Neural cell (in vitro differentiated cells): Measurements from ENCODE around the gene TMEM147. TPM values are rescaled to one million over a fixed set of nuclear protein-coding genes. Genes with fewer than 3 reads are reported as not detected.

Experiments
- H2AFZ ChIP-seq: fragments of 200-600, 300-800 bp; sonication (generic), shearing (Covaris generic); 2 replicates; pipeline ENCODE4 v1.6.0; 2014; ENCODE audit warnings: low read depth, mild to moderate bottlenecking, antibody characterized with exemption, low read length, moderate library complexity
- H3F3A ChIP-seq: fragments of 200-600 bp; shearing (Covaris generic); 2 replicates; pipeline ENCODE4 v1.6.1; 2016; ENCODE audit warnings: mild to moderate bottlenecking, moderate library complexity, mixed read lengths, antibody characterized with exemption, low read length; ENCODE audit not compliant: insufficient read depth, poor library complexity, severe bottlenecking
- H3K27ac ChIP-seq: fragments of 200-600, 300-800 bp; sonication (generic), shearing (Covaris generic); 2 replicates; pipeline ENCODE4 v1.5.1; 2014; ENCODE audit warnings: mild to moderate bottlenecking, low read length, moderate library complexity
- H3K27me3 ChIP-seq: fragments of 300-800, 200-600 bp; sonication (generic), shearing (Covaris generic); 2 replicates; pipeline ENCODE4 v1.6.0; 2014; ENCODE audit warnings: mild to moderate bottlenecking, low read depth, low read length, moderate library complexity; ENCODE audit not compliant: insufficient read depth
- H3K36me3 ChIP-seq: fragments of 300-800, 200-600 bp; sonication (generic), shearing (Covaris generic); 2 replicates; pipeline ENCODE4 v1.5.1; 2014; ENCODE audit warnings: mild to moderate bottlenecking, antibody characterized with exemption, low read length, moderate library complexity; ENCODE audit not compliant: insufficient read depth
- H3K4me2 ChIP-seq: fragments of 300-800, 200-600 bp; sonication (generic), shearing (Covaris generic); 2 replicates; pipeline ENCODE4 v1.6.0; 2014; ENCODE audit warnings: mild to moderate bottlenecking, low read length
- H3K4me3 ChIP-seq: fragments of 300-800, 200-600 bp; sonication (generic), shearing (Covaris generic); 2 replicates; pipeline ENCODE4 v1.5.1; 2014; ENCODE audit warnings: mild to moderate bottlenecking, low read length, moderate library complexity
- H3K79me2 ChIP-seq: fragments of 200-600 bp; shearing (Covaris generic); replicated peaks from 2 replicates; pipeline ENCODE4 v1.6.0; 2014; ENCODE audit warnings: mild to moderate bottlenecking, low read length, moderate library complexity; ENCODE audit not compliant: insufficient read depth
- H3K9ac ChIP-seq: fragments of 300-800, 200-600 bp; sonication (generic), shearing (Covaris generic); 2 replicates; pipeline ENCODE4 v1.6.1; 2016; ENCODE audit warnings: mild to moderate bottlenecking, low read length, mixed read lengths
- H3K9me2 ChIP-seq: fragments of 200-600 bp; shearing (Covaris generic); 2 replicates; pipeline ENCODE4 v1.6.1; 2016; ENCODE audit warnings: mild to moderate bottlenecking, low read length, mixed read lengths; ENCODE audit not compliant: insufficient read depth
- H3K9me3 ChIP-seq: fragments of 200-600, 300-800 bp; sonication (generic), shearing (Covaris generic); 2 replicates; pipeline ENCODE4 v1.6.1; 2016; ENCODE audit warnings: mild to moderate bottlenecking, mixed run types, low read length, moderate library complexity, mixed read lengths
- H4K20me1 ChIP-seq: fragments of 200-600 bp; shearing (Covaris generic); 2 replicates; pipeline ENCODE4 v1.6.1; 2016; ENCODE audit warnings: mild to moderate bottlenecking, mixed run types; ENCODE audit not compliant: insufficient read depth
- CTCF ChIP-seq: fragments of 450-650 bp; IDR thresholded peaks from 2 replicates; pipeline ENCODE4 v1.5.1; 2014; ENCODE audit warnings: antibody characterized with exemption, mild to moderate bottlenecking, moderate library complexity; ENCODE audit not compliant: poor library complexity, severe bottlenecking
- EP300 ChIP-seq: fragments of 450-650 bp; conservative IDR thresholded peaks from 2 replicates; pipeline ENCODE4 v1.6.1; 2014; ENCODE audit warnings: antibody characterized with exemption, mild to moderate bottlenecking, moderate library complexity; ENCODE audit not compliant: poor library complexity, severe bottlenecking
- EZH2 ChIP-seq: fragments of 200-600, 300-800 bp; shearing (Covaris generic), sonication (generic); IDR thresholded peaks from 2 replicates; pipeline ENCODE4 v1.6.1; 2014; ENCODE audit warnings: antibody characterized with exemption, low read length, borderline replicate concordance, mild to moderate bottlenecking; ENCODE audit not compliant: insufficient read depth, poor library complexity, severe bottlenecking
- MXI1 ChIP-seq: fragments of 450-650 bp; conservative IDR thresholded peaks from 2 replicates; pipeline ENCODE4 v1.6.1; 2014; ENCODE audit warnings: antibody characterized with exemption, mild to moderate bottlenecking; ENCODE audit not compliant: poor library complexity, severe bottlenecking
- POLR2AphosphoS5 ChIP-seq: IDR thresholded peaks from 2 replicates; pipeline ENCODE4 v1.6.1; 2012
- RAD21 ChIP-seq: fragments of 450-650 bp; conservative IDR thresholded peaks from 2 replicates; pipeline ENCODE4 v1.6.1; 2014; ENCODE audit warnings: antibody characterized with exemption, mild to moderate bottlenecking, moderate library complexity
- REST ChIP-seq: IDR thresholded peaks from 2 replicates; pipeline ENCODE4 v1.6.1; 2012; ENCODE audit warnings: borderline replicate concordance
- SMC3 ChIP-seq: fragments of 450-650 bp; conservative IDR thresholded peaks from 2 replicates; pipeline ENCODE4 v1.6.1; 2014; ENCODE audit warnings: antibody characterized with exemption, mild to moderate bottlenecking, moderate library complexity; ENCODE audit not compliant: poor library complexity
- TAF1 ChIP-seq: IDR thresholded peaks from 2 replicates; pipeline ENCODE4 v1.6.1; 2012; ENCODE audit warnings: low read depth
- polyA plus RNA-seq: library from polyadenylated mRNA; depleted of rRNA; stranded (reverse); fragments of >200 nt; gene quantifications from 2 replicates; pipeline ENCODE4 v1.2.3, GENCODE V29; 2014

The TMEM147 gene
- polyA plus RNA-seq, 1 donor from 2014 or later, result 106 TPM

GRCh38 chr19:35563207-35563829 lies 17.9 kb downstream of the TMEM147 start, which contains the start of gene ATP4A:
Gene ATP4A (minus strand): TSS chr19:35563658. CDS start chr19:35563629, 29 bp downstream.
- H3K4me3 ChIP-seq, result no peak within 1 kb of the TSS
- H3K27me3 ChIP-seq, result peaks cover 19% of the 10 kb centered on the region
- H3F3A ChIP-seq, result no peaks in the 10 kb centered on the region
- H3K4me2 ChIP-seq, result no peak within 1 kb of the TSS
- no peak for TF ChIP-seq TAF1
- no peak for TF ChIP-seq SMC3
- TF ChIP-seq CTCF, result no peak
- TF ChIP-seq EZH2, result no peak
- no peak for TF ChIP-seq POLR2AphosphoS5
- TF ChIP-seq MXI1, result no peak
- no peak for TF ChIP-seq EP300
- no peak for TF ChIP-seq REST
- TF ChIP-seq RAD21, result no peak
- H3K9me3 ChIP-seq, result no peaks in the 10 kb centered on the region
- H2AFZ ChIP-seq, result no peak within 1 kb of the TSS
- no peaks in the 10 kb centered on the region for H3K36me3 ChIP-seq
- H3K79me2 ChIP-seq, result no peaks in the 10 kb centered on the region
- no peaks in the 10 kb centered on the region for H4K20me1 ChIP-seq
- no peak within 1 kb of the TSS for H3K27ac ChIP-seq
- no peak within 1 kb of the TSS for H3K9ac ChIP-seq
- H3K9me2 ChIP-seq, result no peaks in the 10 kb centered on the region

- Histone ChIP-seq H3K9me3 (no peaks in the 10 kb centered on the region), H3K4me2 (no peak overlapping the region), H3K9me2 (no peaks in the 10 kb centered on the region), H3K27me3 (peaks cover 2% of the 10 kb centered on the region), H3F3A (no peaks in the 10 kb centered on the region), H2AFZ (no peak overlapping the region), H3K36me3 (no peaks in the 10 kb centered on the region), H4K20me1 (no peaks in the 10 kb centered on the region), H3K9ac (no peak overlapping the region), H3K4me3 (no peak overlapping the region), H3K27ac (no peak overlapping the region), H3K79me2 (no peaks in the 10 kb centered on the region)
- TF ChIP-seq POLR2AphosphoS5, result no peak
Observed at GRCh38 chr19:35565016-35565856, 19.8 kb downstream of the TMEM147 start.
